Esophagus muscularis mucosa (tissue), 4 donors: Measurements from ENCODE around the gene KLF1.

ENCODE experiments used
- CTCF ChIP-seq, 3 experiments: fragments of 200-600 bp in 2 of 3; fragments of 450-650 bp in 1 of 3; sonication (generic) in 2 of 3; IDR thresholded peaks; one replicate each; pipeline ENCODE4 v1.5.1; 2017 to 2019; ENCODE audit warnings: antibody characterized with exemption in 3 of 3, mild to moderate bottlenecking in 2 of 3, moderate library complexity in 1 of 3
- EP300 ChIP-seq: sonication (generic); formaldehyde crosslinking; IDR thresholded peaks from one replicate; pipeline ENCODE4 v1.6.1; 2017; ENCODE audit warnings: antibody characterized with exemption
- POLR2A ChIP-seq: fragments of 450-650 bp; IDR thresholded peaks from one replicate; pipeline ENCODE4 v1.6.1; 2017; ENCODE audit warnings: antibody characterized with exemption, moderate library complexity, mild to moderate bottlenecking, low read depth
- POLR2AphosphoS5 ChIP-seq, 2 donors: sonication (generic); formaldehyde crosslinking; IDR thresholded peaks; one replicate each; pipeline ENCODE4 v1.6.1; 2017; ENCODE audit warnings: antibody characterized with exemption in 2 of 2

GRCh38 chr19:12896460-12896859 lies 9.5 kb upstream of the KLF1 start:
- TF ChIP-seq POLR2A (no peak), CTCF (IDR thresholded peaks at IDR 0.05) (no peak), POLR2AphosphoS5 (IDR thresholded peaks at IDR 0.05) (no peak), EP300 (no peak)
